Measurements from ENCODE around the gene BCL6.

The BCL6 gene

GRCh38 chr3:187759601-187760000 is 14.3 kb upstream of the BCL6 start:
- Histone ChIP-seq H3K79me1 (ENCODE audit: low read length) (peaks cover 11% of the 10 kb centered on the region), H3K9me3 (ENCODE audit: insufficient read depth, low read depth, low read length) (no peaks in the 10 kb centered on the region), H2BK12ac (ENCODE audit: low read length) (no peak overlapping the region), H3K4me3 (ENCODE audit: low read depth, low read length) (no peak overlapping the region), H3K79me2 (ENCODE audit: control insufficient read depth, insufficient read depth, low read length, poor library complexity) (no peaks in the 10 kb centered on the region), H3K27me3 (ENCODE audit: insufficient read depth, low read length) (no peaks in the 10 kb centered on the region), H3K36me3 (ENCODE audit: control insufficient read depth in 1 of 2, insufficient read depth in 2 of 2, low read length in 2 of 2) (no peaks in the 10 kb centered on the region), H3K23ac (ENCODE audit: low read length) (no peak overlapping the region), H3K4me1 (ENCODE audit: control insufficient read depth in 1 of 2, insufficient read depth in 2 of 2, low read length in 2 of 2) (peaks cover 2 to 12% of the 10 kb centered on the region in 2 experiments), H2BK120ac (ENCODE audit: insufficient read depth, low read length, poor library complexity) (no peak overlapping the region), H4K8ac (ENCODE audit: low read depth, low read length) (no peak overlapping the region), H3K27ac (ENCODE audit: low read depth, low read length) (no peak overlapping the region), H3K14ac (ENCODE audit: low read length) (no peak overlapping the region), H2BK5ac (ENCODE audit: low read depth, low read length, poor library complexity) (no peak overlapping the region), H2AK5ac (ENCODE audit: low read length) (no peak overlapping the region), H3K4me2 (ENCODE audit: low read length) (no peak overlapping the region), H2AFZ (ENCODE audit: insufficient read depth, low read length, poor library complexity) (no peak overlapping the region), H4K91ac (ENCODE audit: low read depth, low read length) (no peak overlapping the region), H3K18ac (ENCODE audit: low read length) (no peak overlapping the region), H4K12ac (ENCODE audit: low read depth, low read length) (no peak overlapping the region), H3K9ac (ENCODE audit: low read length) (no peak overlapping the region), H3K4ac (ENCODE audit: low read depth, low read length) (no peak overlapping the region)
- WGBS (ENCODE audit: extremely low coverage, insufficient coverage, insufficient read length) = no CpG with 5 or more reads among the region's 2 CpGs
- DNase-seq = no peak

GRCh38 chr3:187758318-187758955 is 13.2 kb upstream of the BCL6 start:
- H4K91ac ChIP-seq (ENCODE audit: low read depth, low read length) = no peak overlapping the region

GRCh38 chr3:187753516-187753915 is 8.2 kb upstream of the BCL6 start:
- Histone ChIP-seq H3K27ac (ENCODE audit: low read depth, low read length) (no peak overlapping the region), H3K23ac (ENCODE audit: low read length) (no peak overlapping the region), H2BK5ac (ENCODE audit: low read depth, low read length, poor library complexity) (no peak overlapping the region), H3K4me1 (ENCODE audit: control insufficient read depth in 1 of 2, insufficient read depth in 2 of 2, low read length in 2 of 2) (peaks cover 0 to 5% of the 10 kb centered on the region in 2 experiments), H3K27me3 (ENCODE audit: insufficient read depth, low read length) (no peaks in the 10 kb centered on the region), H3K4me2 (ENCODE audit: low read length) (no peak overlapping the region), H3K9ac (ENCODE audit: low read length) (no peak overlapping the region), H4K91ac (ENCODE audit: low read depth, low read length) (no peak overlapping the region), H3K14ac (ENCODE audit: low read length) (no peak overlapping the region), H2AK5ac (ENCODE audit: low read length) (no peak overlapping the region), H2BK12ac (ENCODE audit: low read length) (no peak overlapping the region), H3K4me3 (ENCODE audit: low read depth, low read length) (no peak overlapping the region), H3K79me2 (ENCODE audit: control insufficient read depth, insufficient read depth, low read length, poor library complexity) (peaks cover 2% of the 10 kb centered on the region), H4K12ac (ENCODE audit: low read depth, low read length) (no peak overlapping the region), H3K79me1 (ENCODE audit: low read length) (peaks cover 13% of the 10 kb centered on the region), H3K18ac (ENCODE audit: low read length) (no peak overlapping the region), H3K36me3 (ENCODE audit: control insufficient read depth in 1 of 2, insufficient read depth in 2 of 2, low read length in 2 of 2) (no peaks in the 10 kb centered on the region), H3K9me3 (ENCODE audit: insufficient read depth, low read depth, low read length) (no peaks in the 10 kb centered on the region), H2BK120ac (ENCODE audit: insufficient read depth, low read length, poor library complexity) (no peak overlapping the region), H3K4ac (ENCODE audit: low read depth, low read length) (no peak overlapping the region), H2AFZ (ENCODE audit: insufficient read depth, low read length, poor library complexity) (no peak overlapping the region), H4K8ac (ENCODE audit: low read depth, low read length) (no peak overlapping the region)
- no peak for DNase-seq
- no CpG with 5 or more reads among the region's 4 CpGs for WGBS (ENCODE audit: extremely low coverage, insufficient coverage, insufficient read length)

More at GRCh38 chr3:187758318-187758955, 13.2 kb upstream of the BCL6 start:
- no peak for DNase-seq
- H2BK120ac ChIP-seq (ENCODE audit: insufficient read depth, low read length, poor library complexity) = no peak overlapping the region
- no peak overlapping the region for H2AK5ac ChIP-seq (ENCODE audit: low read length)
- H3K27ac ChIP-seq (ENCODE audit: low read depth, low read length) = no peak overlapping the region
- no peaks in the 10 kb centered on the region for H3K9me3 ChIP-seq (ENCODE audit: insufficient read depth, low read depth, low read length)
- no peaks in the 10 kb centered on the region for H3K27me3 ChIP-seq (ENCODE audit: insufficient read depth, low read length)
- H3K4me2 ChIP-seq (ENCODE audit: low read length) = no peak overlapping the region
- no peak overlapping the region for H3K14ac ChIP-seq (ENCODE audit: low read length)
- H4K12ac ChIP-seq (ENCODE audit: low read depth, low read length) = no peak overlapping the region
- no peak overlapping the region for H4K8ac ChIP-seq (ENCODE audit: low read depth, low read length)
- H3K79me1 ChIP-seq (ENCODE audit: low read length) = peaks cover 5% of the 10 kb centered on the region
- no peak overlapping the region for H3K4me3 ChIP-seq (ENCODE audit: low read depth, low read length)
- peaks cover 2 to 6% of the 10 kb centered on the region in 2 experiments for H3K4me1 ChIP-seq (ENCODE audit: control insufficient read depth in 1 of 2, insufficient read depth in 2 of 2, low read length in 2 of 2)
- H3K79me2 ChIP-seq (ENCODE audit: control insufficient read depth, insufficient read depth, low read length, poor library complexity) = no peaks in the 10 kb centered on the region
- H3K4ac ChIP-seq (ENCODE audit: low read depth, low read length) = no peak overlapping the region
- H3K18ac ChIP-seq (ENCODE audit: low read length) = no peak overlapping the region
- H2BK5ac ChIP-seq (ENCODE audit: low read depth, low read length, poor library complexity) = no peak overlapping the region
- H2AFZ ChIP-seq (ENCODE audit: insufficient read depth, low read length, poor library complexity) = no peak overlapping the region
- H3K23ac ChIP-seq (ENCODE audit: low read length) = no peak overlapping the region
- whole genome bisulfite sequencing (ENCODE audit: extremely low coverage, insufficient coverage, insufficient read length) = no CpG with 5 or more reads among the region's 1 CpG
- no peak overlapping the region for H3K9ac ChIP-seq (ENCODE audit: low read length)
- no peaks in the 10 kb centered on the region for H3K36me3 ChIP-seq (ENCODE audit: control insufficient read depth in 1 of 2, insufficient read depth in 2 of 2, low read length in 2 of 2)
- H2BK12ac ChIP-seq (ENCODE audit: low read length) = no peak overlapping the region

- H3K27me3 ChIP-seq (ENCODE audit: insufficient read depth, low read length) = no peaks in the 10 kb centered on the region
- H3K4ac ChIP-seq (ENCODE audit: low read depth, low read length) = peak overlapping the region; percentile 24
- peak overlapping the region; percentile 55 for H3K14ac ChIP-seq (ENCODE audit: low read length)
- no peak overlapping the region for H2AK5ac ChIP-seq (ENCODE audit: low read length)
- peak overlapping the region; percentile 48 for H3K18ac ChIP-seq (ENCODE audit: low read length)
- no peak overlapping the region for H3K9ac ChIP-seq (ENCODE audit: low read length)
- peak overlapping the region; percentile 46 for H4K8ac ChIP-seq (ENCODE audit: low read depth, low read length)
- peak overlapping the region; percentile 37 for H2BK12ac ChIP-seq (ENCODE audit: low read length)
- no peaks in the 10 kb centered on the region for H3K9me3 ChIP-seq (ENCODE audit: insufficient read depth, low read depth, low read length)
- H2AFZ ChIP-seq (ENCODE audit: insufficient read depth, low read length, poor library complexity) = no peak overlapping the region
- H3K4me3 ChIP-seq (ENCODE audit: low read depth, low read length) = no peak overlapping the region
- H2BK120ac ChIP-seq (ENCODE audit: insufficient read depth, low read length, poor library complexity) = peak overlapping the region; percentile 44
- H3K4me1 ChIP-seq (ENCODE audit: control insufficient read depth in 1 of 2, insufficient read depth in 2 of 2, low read length in 2 of 2) = peaks cover 0 to 6% of the 10 kb centered on the region in 2 experiments
- H3K79me1 ChIP-seq (ENCODE audit: low read length) = peaks cover 14% of the 10 kb centered on the region
- peaks cover 2% of the 10 kb centered on the region for H3K79me2 ChIP-seq (ENCODE audit: control insufficient read depth, insufficient read depth, low read length, poor library complexity)
- no peaks in the 10 kb centered on the region for H3K36me3 ChIP-seq (ENCODE audit: control insufficient read depth in 1 of 2, insufficient read depth in 2 of 2, low read length in 2 of 2)
- H4K91ac ChIP-seq (ENCODE audit: low read depth, low read length) = peak overlapping the region; percentile 82
- no peak overlapping the region for H3K23ac ChIP-seq (ENCODE audit: low read length)
- no peak overlapping the region for H4K12ac ChIP-seq (ENCODE audit: low read depth, low read length)
- no peak for DNase-seq
- peak overlapping the region; percentile 95 for H3K27ac ChIP-seq (ENCODE audit: low read depth, low read length)
- WGBS (ENCODE audit: extremely low coverage, insufficient coverage, insufficient read length) = no CpG with 5 or more reads among the region's 11 CpGs
- peak overlapping the region; percentile 70 for H2BK5ac ChIP-seq (ENCODE audit: low read depth, low read length, poor library complexity)
- peak overlapping the region; percentile 79 for H3K4me2 ChIP-seq (ENCODE audit: low read length)
Observed at GRCh38 chr3:187750513-187751123, 5.3 kb upstream of the BCL6 start.

All from trophoblast cell (in vitro differentiated cells and primary cell).